CD4-positive, alpha-beta T cell treated with Interferon alpha-2 for 1 hour (primary cell): Measurements from ENCODE around the gene SMC6.

Source experiments
- DNase-seq, 2 donors: peaks; one replicate each; pipeline ENCODE4 v3.0.0-alpha.2; 2020 to 2022

Gene SMC6

GRCh38 chr2:17708501-17708900 lies 45.1 kb downstream of the SMC6 start:
- DNase-seq, result no peak

GRCh38 chr2:17706845-17707244 lies 46.8 kb downstream of the SMC6 start:
- no peak for DNase-seq

- DNase-seq, result no peak
These were observed 62.8 kb downstream of the SMC6 start for GRCh38 chr2:17690776-17691175.

- no peak for DNase-seq
These were observed 64.6 kb downstream of the SMC6 start for GRCh38 chr2:17689010-17689409.

GRCh38 chr2:17688600-17688999 lies 65.0 kb downstream of the SMC6 start:
- DNase-seq, result no peak

- DNase-seq, result no peak
These were observed 69.6 kb downstream of the SMC6 start for GRCh38 chr2:17683981-17684380.

GRCh38 chr2:17682098-17682857 lies 71.3 kb downstream of the SMC6 start:
- DNase-seq, result no peak

GRCh38 chr2:17680119-17680518 lies 73.5 kb downstream of the SMC6 start:
- DNase-seq, result no peak

- no peak for DNase-seq
These were observed 78.8 kb downstream of the SMC6 start for GRCh38 chr2:17674817-17675216.

GRCh38 chr2:17672583-17673317 lies 80.9 kb downstream of the SMC6 start:
- DNase-seq, result no peak

GRCh38 chr2:17667898-17668297 lies 85.7 kb downstream of the SMC6 start:
- DNase-seq, result no peak

- DNase-seq, result no peak
These were observed 89.1 kb downstream of the SMC6 start for GRCh38 chr2:17664534-17664933.

GRCh38 chr2:17662723-17663122 lies 90.9 kb downstream of the SMC6 start:
- no peak for DNase-seq

- no peak for DNase-seq
These were observed 92.2 kb downstream of the SMC6 start for GRCh38 chr2:17661460-17661859.

- no peak for DNase-seq
These were observed 93.4 kb downstream of the SMC6 start for GRCh38 chr2:17660219-17660618.

- no peak for DNase-seq
These were observed 95.3 kb downstream of the SMC6 start for GRCh38 chr2:17658251-17658843.

GRCh38 chr2:17657759-17658158 lies 95.9 kb downstream of the SMC6 start:
- no peak for DNase-seq

- no peak for DNase-seq
These were observed 100.8 kb downstream of the SMC6 start for GRCh38 chr2:17652681-17653394.

GRCh38 chr2:17649026-17649425 lies 104.6 kb downstream of the SMC6 start:
- DNase-seq, result no peak

GRCh38 chr2:17648581-17648980 lies 105.0 kb downstream of the SMC6 start:
- DNase-seq, result no peak

GRCh38 chr2:17646838-17647701 lies 106.5 kb downstream of the SMC6 start:
- no peak for DNase-seq

GRCh38 chr2:17646081-17646554 lies 107.5 kb downstream of the SMC6 start:
- DNase-seq, result peak; percentile 24 to 55
